Activated naive CD4-positive, alpha-beta T cell treated with anti-CD3 and anti-CD28 coated beads, Interleukin-2, amount 50 U/mL, for 16 hours (primary cell): Measurements from ENCODE around the gene GPR27.
A peak's percentile ranks its signal among the peaks of the same experiment; 100 is the strongest.

Experiments
- DNase-seq: peaks from one replicate; pipeline ENCODE4 v3.0.0-alpha.2; 2020

Gene GPR27

GRCh38 chr3:71734881-71735280 lies 18.8 kb upstream of the GPR27 start:
- DNase-seq, result no peak

GRCh38 chr3:71742621-71743020 lies 11.0 kb upstream of the GPR27 start:
- DNase-seq, result no peak

DNA sequence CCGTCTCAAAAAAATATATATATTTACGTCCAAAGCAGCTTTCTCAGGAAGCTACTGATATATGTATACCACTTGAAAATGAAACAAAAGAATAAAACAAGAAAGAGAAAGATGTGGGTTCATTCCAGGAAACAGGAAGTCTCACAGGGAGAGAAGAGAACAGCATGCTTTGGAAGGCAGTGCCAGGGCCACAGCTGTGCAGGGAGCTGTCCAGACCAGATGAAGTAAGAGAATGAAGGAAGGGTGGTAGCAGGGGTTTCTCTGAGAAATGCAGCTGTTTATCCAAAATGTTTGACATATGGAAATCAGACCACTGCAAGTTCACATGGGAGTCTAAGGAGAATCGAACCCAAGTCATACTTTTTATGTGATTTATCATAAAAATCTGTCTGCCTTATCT lies 8.9 kb upstream of the GPR27 start:
- DNase-seq, result no peak

DNA sequence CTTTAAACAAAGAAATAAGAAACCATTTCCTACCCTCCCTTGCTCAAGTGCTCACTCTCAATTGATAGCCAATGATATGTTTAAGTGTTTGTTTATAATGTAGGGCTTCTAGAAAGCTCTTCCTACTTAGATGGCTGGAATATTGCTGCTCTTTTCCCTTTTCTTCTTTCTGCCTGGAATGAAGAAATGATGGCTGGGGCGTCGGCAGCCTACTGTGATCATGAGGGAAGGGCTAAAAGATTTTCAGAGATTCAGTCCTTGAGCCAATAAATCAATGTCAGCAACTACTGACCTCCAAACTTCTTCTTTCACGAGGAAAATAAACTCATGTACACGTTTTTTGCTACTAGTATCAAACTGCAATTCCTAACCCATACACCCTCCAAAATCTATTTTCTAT lies 2.1 kb upstream of the GPR27 start:
- DNase-seq, result no peak

- no peak for DNase-seq
Observed at GRCh38 chr3:71752831-71753700, 589 bp upstream of the GPR27 start.

DNA sequence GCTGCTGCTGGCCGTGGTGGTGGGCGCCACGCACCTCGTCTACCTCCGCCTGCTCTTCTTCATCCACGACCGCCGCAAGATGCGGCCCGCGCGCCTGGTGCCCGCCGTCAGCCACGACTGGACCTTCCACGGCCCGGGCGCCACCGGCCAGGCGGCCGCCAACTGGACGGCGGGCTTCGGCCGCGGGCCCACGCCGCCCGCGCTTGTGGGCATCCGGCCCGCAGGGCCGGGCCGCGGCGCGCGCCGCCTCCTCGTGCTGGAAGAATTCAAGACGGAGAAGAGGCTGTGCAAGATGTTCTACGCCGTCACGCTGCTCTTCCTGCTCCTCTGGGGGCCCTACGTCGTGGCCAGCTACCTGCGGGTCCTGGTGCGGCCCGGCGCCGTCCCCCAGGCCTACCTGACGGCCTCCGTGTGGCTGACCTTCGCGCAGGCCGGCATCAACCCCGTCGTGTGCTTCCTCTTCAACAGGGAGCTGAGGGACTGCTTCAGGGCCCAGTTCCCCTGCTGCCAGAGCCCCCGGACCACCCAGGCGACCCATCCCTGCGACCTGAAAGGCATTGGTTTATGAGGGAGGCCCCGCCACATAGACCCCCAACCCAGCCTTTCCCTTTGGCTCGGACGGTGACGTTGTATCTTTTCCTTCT lies 1.1 kb downstream of the GPR27 start:
- no peak for DNase-seq

DNA sequence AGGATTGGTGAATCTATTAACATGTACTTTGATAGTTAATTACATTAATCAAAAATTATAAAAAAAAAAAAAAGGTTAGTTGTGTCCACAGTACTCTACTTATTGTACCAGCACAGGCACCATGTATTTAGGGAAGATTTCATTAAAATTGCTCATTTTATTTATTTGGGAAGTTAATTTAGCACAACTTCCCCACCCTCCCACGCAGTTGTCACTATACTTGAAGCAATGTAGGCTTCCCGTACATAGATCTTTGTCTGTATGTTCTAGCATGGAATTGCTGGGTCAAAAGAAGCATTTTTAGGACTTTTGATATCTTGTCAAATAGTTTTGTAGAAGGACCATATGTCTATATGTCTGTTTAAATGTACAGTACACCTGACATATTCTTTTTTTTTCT lies 4.4 kb downstream of the GPR27 start:
- DNase-seq, result no peak

DNA sequence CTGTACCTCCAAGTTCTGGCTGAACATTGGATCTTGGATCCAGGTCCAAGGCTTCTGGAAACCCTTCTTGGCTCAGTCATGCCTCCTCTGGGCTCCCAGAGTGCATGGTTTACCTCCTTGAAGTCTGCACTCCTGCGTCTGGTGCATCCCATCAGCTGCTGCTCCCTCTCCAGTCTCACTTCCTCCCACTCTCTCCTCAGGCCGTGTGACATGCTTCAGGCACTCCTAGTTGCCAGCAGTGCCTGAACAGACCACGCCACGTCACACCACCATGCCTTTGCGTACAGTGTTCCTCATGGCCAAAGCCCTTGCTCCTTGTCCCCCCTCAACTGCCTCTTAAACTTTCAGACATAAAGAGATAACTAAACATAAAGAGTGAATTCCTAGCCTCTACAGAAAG lies 5.7 kb downstream of the GPR27 start:
- no peak for DNase-seq

DNA sequence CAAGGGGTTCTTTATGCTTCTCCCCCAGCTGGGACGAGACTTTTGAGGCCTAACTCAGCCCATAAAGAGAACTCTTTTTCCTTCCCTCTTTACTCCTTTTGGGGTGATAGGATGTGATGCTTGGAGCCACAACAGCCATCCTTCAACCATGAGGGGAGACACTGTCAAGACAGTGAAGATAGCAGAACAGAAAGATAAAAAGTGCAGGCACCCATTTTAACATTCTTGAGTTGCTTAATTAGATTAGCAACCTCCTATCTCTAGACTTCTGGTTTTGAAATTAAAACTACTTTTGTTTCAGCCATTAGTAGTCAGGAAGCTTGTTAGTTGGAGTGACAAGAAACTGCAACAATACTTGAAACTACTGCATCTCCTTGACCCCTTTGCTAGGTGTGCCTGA lies 6.5 kb downstream of the GPR27 start:
- no peak for DNase-seq

- no peak for DNase-seq
Observed at GRCh38 chr3:71763426-71763825, 9.8 kb downstream of the GPR27 start.

DNA sequence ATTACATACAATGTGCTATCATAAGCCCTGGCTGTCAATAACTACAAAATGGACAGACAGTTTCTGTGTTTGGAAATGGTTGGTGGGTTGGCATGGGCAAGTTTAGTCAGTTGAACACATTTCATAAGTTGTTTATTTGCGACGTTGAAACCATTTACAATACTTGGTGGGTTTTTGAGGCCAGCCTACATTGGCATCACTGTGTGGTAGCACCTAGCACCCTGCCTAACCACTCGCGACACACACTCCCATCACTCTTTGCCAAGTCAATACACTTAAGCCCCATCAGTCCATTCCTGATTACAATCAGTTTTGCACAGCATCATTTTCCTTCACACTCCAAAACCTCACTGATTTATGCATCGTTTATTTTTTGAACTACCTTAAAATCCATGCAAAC lies 17.5 kb downstream of the GPR27 start:
- no peak for DNase-seq

DNA sequence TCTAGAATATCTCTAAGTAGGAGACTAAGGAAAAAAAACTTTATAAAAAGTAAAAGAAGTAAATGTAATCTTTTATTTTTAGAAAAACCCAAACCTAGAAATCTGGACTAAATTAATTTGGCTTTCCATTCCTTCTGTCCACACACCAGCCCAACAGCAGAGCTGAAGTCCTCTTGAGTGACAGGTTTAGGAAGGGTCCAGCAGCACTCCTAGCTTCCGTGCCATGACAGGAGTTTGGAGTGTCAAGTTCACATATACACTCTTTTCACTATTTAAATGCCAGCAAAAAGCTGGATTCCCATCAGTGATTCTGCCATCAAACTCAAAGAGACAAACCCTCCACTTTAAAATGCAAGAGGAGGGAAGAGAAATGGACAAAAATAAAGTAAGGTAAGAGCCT lies 18.2 kb downstream of the GPR27 start:
- no peak for DNase-seq

GRCh38 chr3:71776538-71776937 lies 22.9 kb downstream of the GPR27 start:
- DNase-seq, result no peak

DNA sequence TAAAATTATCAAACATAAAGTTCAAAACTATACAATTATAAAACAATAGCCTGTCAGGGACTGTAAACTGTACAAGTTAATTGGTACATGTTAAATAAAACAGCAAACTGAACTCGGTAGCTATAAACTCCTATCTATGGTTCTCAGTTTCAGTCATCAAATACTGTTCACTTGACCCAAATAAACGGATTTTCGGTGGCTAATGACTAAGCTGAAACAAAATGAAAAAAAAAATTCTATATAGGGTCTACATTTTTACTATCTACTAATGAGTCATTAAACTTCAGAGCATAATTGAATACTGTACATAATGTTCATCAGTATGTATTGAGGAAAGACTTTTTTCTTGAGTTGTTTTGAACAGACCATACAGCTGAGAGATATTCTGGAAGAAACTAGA lies 24.7 kb downstream of the GPR27 start:
- no peak for DNase-seq

DNA sequence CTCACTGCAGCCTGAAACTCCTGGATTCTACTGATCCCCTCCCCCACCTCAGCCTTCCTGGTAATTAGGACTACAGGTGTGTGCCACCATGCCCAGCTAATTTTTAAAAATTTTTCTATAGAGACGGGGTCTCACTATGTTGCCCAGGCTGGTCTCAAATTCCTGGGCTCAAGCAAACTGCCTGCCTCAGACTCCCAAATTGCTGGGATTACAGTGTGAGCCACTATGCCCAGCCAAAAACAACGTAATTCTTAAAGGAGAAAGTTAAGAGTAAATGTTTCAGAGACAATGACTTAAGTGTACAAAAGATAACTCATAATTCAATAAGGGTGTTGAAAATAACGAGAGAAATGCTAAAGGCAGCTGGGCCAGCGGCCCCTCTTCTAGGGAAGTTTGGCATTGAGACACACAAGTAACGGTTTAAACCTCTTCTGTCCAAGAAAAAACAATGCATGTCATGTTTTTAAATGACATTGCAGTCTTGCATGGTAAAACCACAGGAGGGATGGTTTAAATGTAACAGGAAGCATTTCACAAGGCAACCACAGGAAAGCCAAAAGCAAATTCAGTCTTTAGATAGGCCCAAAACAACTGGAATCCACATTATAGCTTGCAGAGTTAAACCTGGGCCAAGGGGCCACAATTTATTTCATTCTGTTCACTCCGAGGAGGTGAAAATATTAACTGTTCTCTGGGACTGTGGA lies 26.2 kb downstream of the GPR27 start:
- no peak for DNase-seq

DNA sequence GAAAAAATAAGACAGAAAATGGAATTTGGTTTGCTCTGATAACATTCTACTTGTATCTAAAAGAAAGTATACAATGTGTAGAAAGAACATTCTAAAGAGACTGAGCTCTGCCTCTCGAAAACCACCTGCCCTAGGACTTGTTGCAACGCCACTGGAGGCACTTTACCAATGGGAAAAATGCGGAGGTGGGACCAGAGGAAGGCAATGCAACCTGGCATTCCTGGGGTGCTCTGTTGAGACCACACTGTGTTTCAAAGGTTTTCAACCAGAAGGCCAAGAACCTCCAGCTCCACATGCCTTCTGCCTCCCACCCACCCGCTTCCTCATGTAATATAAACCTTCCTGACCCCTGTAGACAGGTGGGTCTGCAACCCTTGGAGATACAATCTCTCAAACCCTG lies 26.8 kb downstream of the GPR27 start:
- DNase-seq, result no peak

GRCh38 chr3:71783152-71783551 lies 29.5 kb downstream of the GPR27 start:
- DNase-seq, result no peak

DNA sequence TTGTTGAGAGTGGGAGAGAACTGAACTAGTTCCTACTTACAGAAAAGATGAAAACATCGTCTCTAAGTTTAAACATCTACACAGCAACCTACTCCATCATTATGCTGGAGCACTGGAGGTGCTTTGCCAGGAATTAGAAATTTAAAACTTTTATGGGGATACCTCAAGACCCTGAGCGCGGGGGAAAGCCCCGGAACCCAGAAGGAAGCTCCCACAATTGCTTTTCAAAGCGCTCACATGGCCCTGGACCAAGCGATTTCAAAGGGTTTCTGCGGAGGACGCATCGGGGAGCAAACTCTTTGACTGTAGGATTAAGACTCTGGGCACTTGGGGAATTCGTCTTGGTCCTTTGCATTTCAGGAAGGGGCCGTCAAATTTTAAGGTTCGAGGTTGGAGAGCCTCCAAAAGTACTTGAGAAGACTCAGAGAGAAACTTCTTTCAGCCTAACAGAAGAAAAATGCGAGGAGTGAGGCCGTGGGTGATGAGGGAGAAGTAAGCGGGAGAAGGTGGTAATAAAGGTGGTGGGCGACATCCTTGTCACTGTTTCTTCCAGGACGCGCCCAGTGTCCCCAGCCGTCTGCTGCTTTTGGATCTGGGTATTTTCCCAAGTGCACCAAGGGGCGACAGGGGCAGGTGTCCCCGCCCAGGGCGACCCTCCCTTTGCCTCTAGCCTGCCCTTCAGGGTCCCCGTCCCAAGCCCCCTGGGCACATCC lies 30.7 kb downstream of the GPR27 start:
- DNase-seq, result no peak

DNA sequence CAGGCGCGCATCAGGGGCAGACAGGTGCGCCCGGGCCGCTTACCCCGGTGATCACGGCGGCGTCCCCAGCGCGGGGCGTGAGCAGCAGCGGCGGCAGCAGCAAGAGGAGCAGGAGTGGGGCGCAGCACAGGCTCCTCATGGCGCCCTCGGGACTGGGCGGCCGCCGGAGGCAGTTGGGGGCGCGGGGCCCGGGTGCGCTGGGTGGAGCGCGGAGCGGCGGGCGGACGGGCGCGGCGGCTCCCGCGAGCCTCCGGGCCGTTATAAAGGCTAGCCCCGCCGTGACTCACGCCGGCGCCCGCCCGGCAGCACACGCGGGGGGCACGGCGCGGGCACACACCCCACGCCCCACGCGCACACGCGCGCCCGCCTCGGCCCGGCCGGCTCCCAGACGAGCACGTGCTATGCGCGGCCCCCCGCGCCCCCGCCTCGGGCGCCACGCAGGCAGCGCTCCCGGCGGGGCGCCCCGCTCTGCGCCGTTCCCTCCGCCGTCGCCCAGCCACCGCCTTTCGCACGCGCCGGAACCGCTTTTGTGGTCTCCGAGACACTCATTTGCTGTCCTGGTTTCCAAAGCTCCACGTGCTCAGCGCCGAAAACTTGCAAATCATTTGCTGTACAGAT lies 31.4 kb downstream of the GPR27 start, which contains the start of gene PROK2:
TSS of gene PROK2 (minus strand) at position 235 of the 618 bp plus-strand sequence. CDS start at position 139, 96 bp downstream.
- peak; percentile 57 for DNase-seq

DNA sequence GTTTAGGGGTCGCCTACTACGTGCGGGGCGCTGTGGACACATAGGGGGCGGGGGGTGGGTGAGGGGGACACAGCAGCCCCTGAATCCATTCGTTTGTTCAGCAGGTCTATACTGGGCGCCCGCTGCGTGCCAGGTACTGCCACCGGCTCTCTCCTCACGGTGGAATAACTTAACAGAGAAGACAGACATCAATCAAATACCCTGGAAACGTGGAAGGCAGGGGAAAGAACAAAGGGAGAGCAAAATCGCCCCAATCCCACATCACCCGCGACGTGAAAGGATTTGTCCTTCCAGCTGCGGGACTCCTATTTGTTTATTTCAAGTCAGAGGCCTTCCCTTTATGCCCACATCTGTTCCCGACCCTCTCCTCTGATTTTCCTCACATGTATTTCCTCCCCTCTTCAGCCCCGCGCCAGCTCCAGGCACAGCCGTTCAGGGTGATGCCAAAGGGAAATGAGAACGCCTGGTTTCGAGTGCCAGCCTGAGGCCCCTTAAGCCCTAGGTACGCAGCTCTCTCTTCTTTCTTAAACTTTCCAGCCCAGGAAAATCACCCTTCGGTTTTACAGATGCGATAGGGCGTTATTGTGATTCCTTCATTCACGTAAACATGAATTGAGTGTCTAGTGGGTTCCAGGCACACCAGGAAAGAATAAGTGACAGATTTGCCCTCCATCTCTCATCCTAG lies 32.0 kb downstream of the GPR27 start:
- no peak for DNase-seq

GRCh38 chr3:71786217-71786549 lies 32.5 kb downstream of the GPR27 start:
- no peak for DNase-seq

GRCh38 chr3:71786551-71786950 lies 32.9 kb downstream of the GPR27 start:
- DNase-seq, result no peak
